Muscle of leg (tissue), 11 donors: Measurements from ENCODE around the gene HPSE2. TPM values are rescaled to one million over a fixed set of nuclear protein-coding genes. Genes with fewer than 3 reads are reported as not detected.

Experiments
- DNase-seq: peaks from one replicate; pipeline ENCODE4 v3.0.0; 2013
- H3K27ac ChIP-seq: one replicate; pipeline ENCODE4 v1.5.1; 2013; ENCODE audit warnings: mild to moderate bottlenecking, low read length, control low read depth
- H3K27me3 ChIP-seq: one replicate; pipeline ENCODE4 v1.6.1; 2013; ENCODE audit warnings: low read length; ENCODE audit not compliant: control insufficient read depth, insufficient read depth
- H3K36me3 ChIP-seq: one replicate; pipeline ENCODE4 v1.6.1; 2013; ENCODE audit warnings: low read length; ENCODE audit not compliant: control insufficient read depth, insufficient read depth
- H3K4me1 ChIP-seq: one replicate; pipeline ENCODE4 v1.6.1; 2013; ENCODE audit warnings: low read length; ENCODE audit not compliant: control insufficient read depth, insufficient read depth
- H3K4me3 ChIP-seq: one replicate; pipeline ENCODE4 v1.5.1; 2013; ENCODE audit warnings: low read length, control low read depth
- H3K9me3 ChIP-seq: replicated peaks from 2 replicates; pipeline ENCODE4 v1.6.1; 2013; ENCODE audit warnings: low read depth, low read length; ENCODE audit not compliant: control insufficient read depth
- WGBS: methylation state at CpG from one replicate; pipeline ENCODE4 v1.1.5; 2013; ENCODE audit warnings: missing lambda C conversion rate; ENCODE audit not compliant: insufficient coverage; 5-methylcytosine and 5-hydroxymethylcytosine counted together
- polyA plus RNA-seq, 8 donors: library from polyadenylated mRNA; unstranded; fragments of 120-200 nt; gene quantifications; one replicate each; pipeline versions ENCODE4 v1.2.1 to v1.2.3, GENCODE V29; 2013; ENCODE audit warnings: inconsistent platforms in 1 of 8, low replicate concordance in 1 of 8; ENCODE audit not compliant: insufficient read length in 8 of 8, insufficient read depth in 1 of 8
- total RNA-seq: library from RNA; stranded (reverse); fragments of 120-200 nt; gene quantifications from one replicate; pipeline ENCODE4 v1.2.4, GENCODE V29; 2013

The HPSE2 gene
- total and polyA plus RNA-seq, 9 donors: 0.04 to 0.57 (median 0.13) TPM; not detected in 2

GRCh38 chr10:98465866-98466265 lies 769.8 kb downstream of the HPSE2 start:
- Histone ChIP-seq H3K27ac (no peak overlapping the region), H3K36me3 (no peaks in the 10 kb centered on the region), H3K4me3 (no peak overlapping the region), H3K4me1 (peaks cover 8% of the 10 kb centered on the region), H3K9me3 (no peaks in the 10 kb centered on the region), H3K27me3 (peaks cover 14% of the 10 kb centered on the region)
- 67% methylated on average over 1 of the region's 3 CpGs for WGBS
- DNase-seq: no peak

DNA sequence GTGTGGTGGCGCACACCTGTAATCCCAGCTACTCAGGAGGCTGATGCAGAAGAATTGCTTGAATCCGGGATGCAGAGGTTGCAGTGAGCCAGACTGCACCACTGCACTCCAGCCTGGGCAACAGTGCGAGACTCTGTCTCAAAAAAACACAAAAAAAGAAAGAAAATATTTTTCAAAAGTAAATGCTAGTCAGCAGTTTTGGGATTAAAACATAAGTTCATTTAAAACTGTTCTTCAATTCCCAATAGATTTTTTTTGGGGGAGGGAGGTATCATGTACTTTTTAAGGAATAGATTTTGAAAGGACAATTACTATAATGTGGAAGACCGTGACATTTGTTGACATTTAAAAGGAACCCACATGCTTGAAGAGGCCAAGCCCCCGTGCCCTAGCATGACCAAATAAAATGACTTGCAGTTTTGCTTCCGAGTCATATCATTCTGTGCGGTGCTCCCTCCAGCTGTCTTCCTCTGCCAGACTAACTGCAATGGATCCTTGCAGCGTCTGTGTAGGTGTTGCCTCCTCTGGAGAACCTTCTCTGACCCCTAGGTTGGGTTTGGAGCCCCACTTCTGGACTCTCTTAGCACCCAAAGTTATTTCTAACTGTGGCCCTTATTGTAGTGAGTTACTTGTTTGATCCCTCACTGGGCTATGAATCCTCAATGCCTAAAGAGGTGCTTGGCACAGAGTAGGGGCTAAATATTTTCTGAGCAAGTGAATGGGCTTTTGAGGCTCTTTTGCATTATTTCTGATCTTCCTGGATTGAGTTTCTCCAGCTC lies 771.5 kb downstream of the HPSE2 start:
- Histone ChIP-seq H3K4me1 (peaks cover 8% of the 10 kb centered on the region), H3K27ac (no peak overlapping the region), H3K9me3 (no peaks in the 10 kb centered on the region), H3K36me3 (no peaks in the 10 kb centered on the region), H3K27me3 (peaks cover 11% of the 10 kb centered on the region), H3K4me3 (no peak overlapping the region)
- DNase-seq: no peak
- 86% methylated on average over 7 of the region's 8 CpGs for WGBS

- H3K27ac ChIP-seq: no peak overlapping the region
- no peaks in the 10 kb centered on the region for H3K36me3 ChIP-seq
- H3K9me3 ChIP-seq: no peaks in the 10 kb centered on the region
- H3K4me1 ChIP-seq: peaks cover 6% of the 10 kb centered on the region
- no peak overlapping the region for H3K4me3 ChIP-seq
- WGBS: 87% methylated on average over 2 of the region's 6 CpGs
- peaks cover 7% of the 10 kb centered on the region for H3K27me3 ChIP-seq
- no peak for DNase-seq
Observed at GRCh38 chr10:98463016-98463415, 772.6 kb downstream of the HPSE2 start.

DNA sequence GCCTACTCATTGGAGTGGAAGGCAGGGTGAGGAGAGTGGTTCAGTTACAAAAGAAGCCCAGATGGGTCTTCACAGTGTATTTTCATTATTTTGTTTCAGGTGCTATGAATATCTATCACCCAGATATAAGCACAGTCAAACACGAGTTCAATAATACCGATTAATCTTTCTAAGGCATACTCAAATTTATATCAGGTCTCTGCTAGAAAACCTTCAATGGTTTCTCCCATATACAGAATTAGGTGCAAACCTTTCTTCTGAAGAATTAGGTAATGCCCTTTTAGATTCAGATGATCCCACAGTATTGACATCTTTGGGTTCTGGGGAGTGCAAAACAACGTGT lies 774.2 kb downstream of the HPSE2 start:
- Histone ChIP-seq H3K27ac (no peak overlapping the region), H3K9me3 (no peaks in the 10 kb centered on the region)
- WGBS: no CpG with 5 or more reads among the region's 3 CpGs

GRCh38 chr10:98460837-98461499 lies 774.7 kb downstream of the HPSE2 start:
- Histone ChIP-seq H3K27me3 (peaks cover 9% of the 10 kb centered on the region), H3K9me3 (no peaks in the 10 kb centered on the region), H3K4me1 (no peaks in the 10 kb centered on the region), H3K4me3 (no peak overlapping the region), H3K36me3 (no peaks in the 10 kb centered on the region), H3K27ac (no peak overlapping the region)
- peak; percentile 57 for DNase-seq
- 65% methylated on average over 2 of the region's 3 CpGs for WGBS

More for the DNA sequence above, 774.2 kb downstream of the HPSE2 start:
- Histone ChIP-seq H3K36me3 (no peaks in the 10 kb centered on the region), H3K4me1 (no peaks in the 10 kb centered on the region), H3K27me3 (peaks cover 8% of the 10 kb centered on the region), H3K4me3 (no peak overlapping the region)
- DNase-seq: no peak

GRCh38 chr10:98458809-98459784 lies 776.6 kb downstream of the HPSE2 start:
- Histone ChIP-seq H3K9me3 (no peaks in the 10 kb centered on the region), H3K27ac (no peak overlapping the region)

DNA sequence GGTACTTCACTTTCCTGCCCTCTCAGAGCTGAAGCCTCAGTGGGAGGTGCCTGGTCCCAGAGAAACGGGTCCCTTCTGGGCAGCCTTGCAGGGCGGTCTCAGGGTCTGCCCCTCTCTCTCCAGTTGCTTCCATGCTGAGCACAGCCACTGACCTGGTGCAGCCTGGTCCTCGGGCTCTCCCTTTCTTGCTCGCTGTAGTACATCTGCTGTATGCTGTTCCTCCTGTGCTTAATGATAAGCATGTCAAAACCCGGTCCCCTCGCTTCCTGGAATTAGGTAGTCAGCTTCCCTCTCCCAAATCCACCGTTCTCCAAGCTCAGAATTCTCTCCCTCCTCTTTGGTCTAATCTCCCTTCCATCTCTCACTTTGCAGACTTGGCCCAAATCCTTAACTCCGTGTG lies 777.9 kb downstream of the HPSE2 start:
- Histone ChIP-seq H3K36me3 (no peaks in the 10 kb centered on the region), H3K4me1 (no peaks in the 10 kb centered on the region), H3K27me3 (peaks cover 9% of the 10 kb centered on the region), H3K4me3 (no peak overlapping the region), H3K9me3 (no peaks in the 10 kb centered on the region), H3K27ac (no peak overlapping the region)
- 42% methylated on average over 8 of the region's 8 CpGs for WGBS
- DNase-seq: no peak

More at GRCh38 chr10:98458809-98459784, 776.6 kb downstream of the HPSE2 start:
- peaks cover 9% of the 10 kb centered on the region for H3K27me3 ChIP-seq
- no peak for DNase-seq
- WGBS: 86% methylated on average over 9 of the region's 15 CpGs
- no peaks in the 10 kb centered on the region for H3K36me3 ChIP-seq
- no peaks in the 10 kb centered on the region for H3K4me1 ChIP-seq
- H3K4me3 ChIP-seq: no peak overlapping the region

- peaks cover 9% of the 10 kb centered on the region for H3K27me3 ChIP-seq
- DNase-seq: no peak
- WGBS: 80% methylated on average over 5 of the region's 12 CpGs
- no peak overlapping the region for H3K4me3 ChIP-seq
- H3K36me3 ChIP-seq: no peaks in the 10 kb centered on the region
- no peaks in the 10 kb centered on the region for H3K4me1 ChIP-seq
- H3K9me3 ChIP-seq: no peaks in the 10 kb centered on the region
- H3K27ac ChIP-seq: no peak overlapping the region
Observed at GRCh38 chr10:98456686-98457482, 778.8 kb downstream of the HPSE2 start.

- Histone ChIP-seq H3K4me1 (no peaks in the 10 kb centered on the region), H3K9me3 (no peaks in the 10 kb centered on the region), H3K27me3 (peaks cover 9% of the 10 kb centered on the region), H3K4me3 (no peak overlapping the region), H3K36me3 (no peaks in the 10 kb centered on the region), H3K27ac (no peak overlapping the region)
- 87% methylated on average over 4 of the region's 4 CpGs for WGBS
- DNase-seq: no peak
Observed at GRCh38 chr10:98456043-98456570, 779.5 kb downstream of the HPSE2 start.
